Activated CD4-positive, alpha-beta memory T cell treated with anti-CD3 and anti-CD28 coated beads for 36 hours (primary cell): ENCODE measurements around the gene SIPA1. TPM values are rescaled to one million over a fixed set of nuclear protein-coding genes. Genes with fewer than 3 reads are reported as not detected.

Experiments used
- CTCF ChIA-PET: fragments of 350-600 bp; sonication (Branson Sonifier 250); formaldehyde crosslinking; loops from one replicate; lab custom pipeline; 2021; ENCODE audit warnings: antibody characterized with exemption, inconsistent platforms; lab: Charles Lee
- POLR2A ChIA-PET: fragments of 350-600 bp; sonication (Branson Sonifier 250); formaldehyde crosslinking; loops from one replicate; lab custom pipeline; 2021; ENCODE audit warnings: antibody characterized with exemption; lab: Charles Lee
- DNase-seq: peaks from one replicate; pipeline ENCODE4 v3.0.0-alpha.2; 2020
- H3K27ac Mint-ChIP-seq: one replicate; pipeline ENCODE4 v1.8.0; 2021; ENCODE audit warnings: mixed read lengths
- H3K27me3 Mint-ChIP-seq: one replicate; pipeline ENCODE4 v1.8.0; 2021; ENCODE audit warnings: mixed read lengths
- H3K36me3 Mint-ChIP-seq: one replicate; pipeline ENCODE4 v1.8.0; 2021; ENCODE audit warnings: mixed read lengths
- H3K4me1 Mint-ChIP-seq: one replicate; pipeline ENCODE4 v1.8.0; 2021; ENCODE audit warnings: low read depth, mixed read lengths
- H3K4me3 Mint-ChIP-seq: one replicate; pipeline ENCODE4 v1.8.0; 2021; ENCODE audit warnings: mild to moderate bottlenecking, mixed read lengths
- H3K9me3 Mint-ChIP-seq: one replicate; pipeline ENCODE4 v1.8.0; 2021; ENCODE audit warnings: mixed read lengths
- intact Hi-C: fragments of 100-400 bp; cut with micrococcal nuclease; formaldehyde crosslinking; loops from one replicate; pipeline ENCODE4 v1.15.1; 2023
- microRNA-seq: library from miRNA; unstranded; fragments of <30 nt; microRNA quantifications from one replicate; pipeline ENCODE4 v1.2.0, GENCODE V29; 2022; ENCODE audit warnings: borderline number of aligned reads, borderline microRNAs expressed, borderline replicate concordance
- total RNA-seq, 2 experiments: library from RNA; stranded (reverse); gene quantifications; one replicate each; pipeline ENCODE4 v1.2.3, GENCODE V29; 2021

SIPA1 gene
- total RNA-seq, 2 experiments from 2014 or later: 163 to 167 TPM

GRCh38 chr11:65699306-65699705 lies 61.4 kb downstream of the SIPA1 start:
- H3K4me1 Mint-ChIP-seq: no peaks in the 10 kb centered on the region
- H3K27ac Mint-ChIP-seq: no peak overlapping the region
- no peak for DNase-seq
- no peaks in the 10 kb centered on the region for H3K9me3 Mint-ChIP-seq
- intact Hi-C loops: no loop called here
- CTCF ChIA-PET: no interaction called here
- POLR2A ChIA-PET: no interaction called here
- no peaks in the 10 kb centered on the region for H3K36me3 Mint-ChIP-seq
- H3K27me3 Mint-ChIP-seq: peaks cover 2% of the 10 kb centered on the region
- H3K4me3 Mint-ChIP-seq: no peak overlapping the region

- intact Hi-C loops: no loop called here
- Mint-ChIP-seq H3K27me3 (peaks cover 2% of the 10 kb centered on the region), H3K4me1 (no peaks in the 10 kb centered on the region), H3K4me3 (no peak overlapping the region), H3K9me3 (no peaks in the 10 kb centered on the region), H3K27ac (no peak overlapping the region), H3K36me3 (no peaks in the 10 kb centered on the region)
- ChIA-PET CTCF (no interaction called here), POLR2A (interaction anchor here (0.6 kb wide), 1 partner anchor 44 kb away, joined by 3 read pairs; no protein-coding TSS in a partner anchor)
- no peak for DNase-seq
These were observed 62.5 kb downstream of the SIPA1 start for GRCh38 chr11:65700399-65700798.

Small RNA genes lying within 50 kb of the gene (microRNA-seq; reads per million reads assigned to microRNA genes)
- gene MIR4489: not detected
- gene MIR4690: not detected

Other genes with a start within 250 kb of the SIPA1 start
- gene NEAT1, start 215.3 kb upstream of the SIPA1 start, total RNA-seq: 100 to 1,000 TPM; 593 to 683 TPM
- gene MALAT1, start 139.1 kb upstream of the SIPA1 start, total RNA-seq: 1,000 to 10,000 TPM; 8,046 to 8,888 TPM
- 10 to 100 TPM; 67.8 to 69.8 TPM for gene SCYL1, start 113.0 kb upstream of the SIPA1 start, total RNA-seq
- gene LTBP3, start 79.7 kb upstream of the SIPA1 start, total RNA-seq: 10 to 100 TPM; 60.7 to 63.3 TPM
- gene ZNRD2, start 67.6 kb upstream of the SIPA1 start, total RNA-seq: 10 to 100 TPM; 48.1 to 51.1 TPM
- 10 to 100 TPM; 25.3 to 28.3 TPM for gene FAM89B, start 65.6 kb upstream of the SIPA1 start, total RNA-seq
- gene EHBP1L1, start 62.0 kb upstream of the SIPA1 start, total RNA-seq: 100 to 1,000 TPM; 137 to 141 TPM
- under 1 TPM; 0.29 to 0.31 TPM for gene KCNK7, start 42.3 kb upstream of the SIPA1 start, total RNA-seq
- 10 to 100 TPM; 56.7 to 62.6 TPM for gene MAP3K11, start 23.9 kb upstream of the SIPA1 start, total RNA-seq
- gene PCNX3, start 22.3 kb upstream of the SIPA1 start, total RNA-seq: 10 to 100 TPM; 29.8 to 32.1 TPM
- 10 to 100 TPM; 74.9 to 76.5 TPM for gene RELA, start 24.8 kb downstream of the SIPA1 start, total RNA-seq
- gene KAT5, start 74.2 kb downstream of the SIPA1 start, total RNA-seq: 10 to 100 TPM; 55.9 to 61.6 TPM
- 100 to 1,000 TPM in 1 of 2 experiments, 10 to 100 TPM in 1; 98.4 to 105 TPM for gene RNASEH2C, start 82.7 kb downstream of the SIPA1 start, total RNA-seq
- gene AP5B1, start 142.9 kb downstream of the SIPA1 start, total RNA-seq: 10 to 100 TPM; 13.6 to 14.5 TPM
- gene OVOL1, start 149.0 kb downstream of the SIPA1 start, total RNA-seq: not detected
- gene SNX32, start 195.9 kb downstream of the SIPA1 start, total RNA-seq: 1 to 10 TPM; 2.0 to 2.7 TPM
- 1,000 to 10,000 TPM; 1,166 to 1,191 TPM for gene CFL1, start 220.1 kb downstream of the SIPA1 start, total RNA-seq
- 10 to 100 TPM; 69.8 to 71.7 TPM for gene MUS81, start 222.3 kb downstream of the SIPA1 start, total RNA-seq
- 10 to 100 TPM; 11.5 to 12.5 TPM for gene EFEMP2, start 234.7 kb downstream of the SIPA1 start, total RNA-seq
- gene CTSW, start 241.7 kb downstream of the SIPA1 start, total RNA-seq: 10 to 100 TPM; 11.1 to 13.2 TPM